Measurements from ENCODE around the gene PIEZO2.
"Not testable (repeated sequence)": the region's sequence is repeated elsewhere in the genome, so short reads cannot be mapped to it uniquely, and the experiment has no call there.

The PIEZO2 gene

GRCh38 chr18:10893761-10894160 is 255.6 kb downstream of the PIEZO2 start:
- DNase-seq (ENCODE audit: low read depth): no peak

- DNase-seq (ENCODE audit: low read depth): no peak
Observed at GRCh38 chr18:10893196-10893595, 256.2 kb downstream of the PIEZO2 start.

- no peak for DNase-seq (ENCODE audit: low read depth)
Observed at GRCh38 chr18:10892786-10893185, 256.6 kb downstream of the PIEZO2 start.

GRCh38 chr18:10890022-10890421 is 259.3 kb downstream of the PIEZO2 start:
- DNase-seq (ENCODE audit: low read depth): no peak

GRCh38 chr18:10878703-10879102 is 270.7 kb downstream of the PIEZO2 start:
- no peak for DNase-seq (ENCODE audit: low read depth)

- no peak for DNase-seq (ENCODE audit: low read depth)
Observed at GRCh38 chr18:10877987-10878386, 271.4 kb downstream of the PIEZO2 start.

- DNase-seq (ENCODE audit: low read depth): no peak
Observed at GRCh38 chr18:10875811-10876210, 273.6 kb downstream of the PIEZO2 start.

- DNase-seq (ENCODE audit: low read depth): no peak
Observed at GRCh38 chr18:10872304-10872703, 277.1 kb downstream of the PIEZO2 start.

- DNase-seq (ENCODE audit: low read depth): no peak
Observed at GRCh38 chr18:10864722-10865121, 284.6 kb downstream of the PIEZO2 start.

GRCh38 chr18:10863026-10863425 is 286.3 kb downstream of the PIEZO2 start:
- no peak for DNase-seq (ENCODE audit: low read depth)

- DNase-seq (ENCODE audit: low read depth): no peak
Observed at GRCh38 chr18:10860928-10861327, 288.4 kb downstream of the PIEZO2 start.

- no peak for DNase-seq (ENCODE audit: low read depth)
Observed at GRCh38 chr18:10860382-10860781, 289.0 kb downstream of the PIEZO2 start.

- no peak for DNase-seq (ENCODE audit: low read depth)
Observed at GRCh38 chr18:10858477-10858876, 290.9 kb downstream of the PIEZO2 start.

GRCh38 chr18:10856132-10856531 is 293.2 kb downstream of the PIEZO2 start:
- no peak for DNase-seq (ENCODE audit: low read depth)

- no peak for DNase-seq (ENCODE audit: low read depth)
Observed at GRCh38 chr18:10852385-10853303, 296.7 kb downstream of the PIEZO2 start.

GRCh38 chr18:10851824-10852319 is 297.5 kb downstream of the PIEZO2 start:
- DNase-seq (ENCODE audit: low read depth): no peak

- no peak for DNase-seq (ENCODE audit: low read depth)
Observed at GRCh38 chr18:10850840-10851239, 298.5 kb downstream of the PIEZO2 start.

- no peak for DNase-seq (ENCODE audit: low read depth)
Observed at GRCh38 chr18:10850216-10850615, 299.2 kb downstream of the PIEZO2 start.

GRCh38 chr18:10847907-10848306 is 301.5 kb downstream of the PIEZO2 start:
- no peak for DNase-seq (ENCODE audit: low read depth)

GRCh38 chr18:10847408-10847790 is 302.0 kb downstream of the PIEZO2 start:
- DNase-seq (ENCODE audit: low read depth): no peak

GRCh38 chr18:10846657-10847407 is 302.5 kb downstream of the PIEZO2 start:
- no peak for DNase-seq (ENCODE audit: low read depth)

- DNase-seq (ENCODE audit: low read depth): not testable (repeated sequence)
Observed at GRCh38 chr18:10846035-10846434, 303.3 kb downstream of the PIEZO2 start.

- no peak for DNase-seq (ENCODE audit: low read depth)
Observed at GRCh38 chr18:10843565-10843964, 305.8 kb downstream of the PIEZO2 start.

All from stimulated activated CD8-positive, alpha-beta memory T cell treated with anti-CD3 and anti-CD28 coated beads, Interleukin-15, amount 100 ng/mL, for 1 hour (primary cell).